Esophagus squamous epithelium (tissue), 4 donors: ENCODE results near the gene SIMC1.
A peak's percentile ranks its signal among the peaks of the same experiment; 100 is the strongest.
"Not testable (repeated sequence)": the region's sequence is repeated elsewhere in the genome, so short reads cannot be mapped to it uniquely, and the experiment has no call there.

Experiments used
- POLR2A ChIP-seq, 4 donors: fragments of 450-650 bp; IDR thresholded peaks; one replicate each; pipeline ENCODE4 v1.6.1; 2017; ENCODE audit warnings: antibody characterized with exemption in 4 of 4, mild to moderate bottlenecking in 4 of 4, moderate library complexity in 3 of 4
- TF ChIP-seq, protein P1 (sequence below), 6 experiments: fragments of 450-650 bp in 4 of 6; fragments of 200-600 bp in 2 of 6; sonication (generic) in 2 of 6; IDR thresholded peaks; one replicate each; pipeline ENCODE4 v1.5.1; 2016 to 2019; ENCODE audit warnings: antibody characterized with exemption in 6 of 6, mild to moderate bottlenecking in 4 of 6, moderate library complexity in 4 of 6

- TF ChIP-seq, protein P1, sequence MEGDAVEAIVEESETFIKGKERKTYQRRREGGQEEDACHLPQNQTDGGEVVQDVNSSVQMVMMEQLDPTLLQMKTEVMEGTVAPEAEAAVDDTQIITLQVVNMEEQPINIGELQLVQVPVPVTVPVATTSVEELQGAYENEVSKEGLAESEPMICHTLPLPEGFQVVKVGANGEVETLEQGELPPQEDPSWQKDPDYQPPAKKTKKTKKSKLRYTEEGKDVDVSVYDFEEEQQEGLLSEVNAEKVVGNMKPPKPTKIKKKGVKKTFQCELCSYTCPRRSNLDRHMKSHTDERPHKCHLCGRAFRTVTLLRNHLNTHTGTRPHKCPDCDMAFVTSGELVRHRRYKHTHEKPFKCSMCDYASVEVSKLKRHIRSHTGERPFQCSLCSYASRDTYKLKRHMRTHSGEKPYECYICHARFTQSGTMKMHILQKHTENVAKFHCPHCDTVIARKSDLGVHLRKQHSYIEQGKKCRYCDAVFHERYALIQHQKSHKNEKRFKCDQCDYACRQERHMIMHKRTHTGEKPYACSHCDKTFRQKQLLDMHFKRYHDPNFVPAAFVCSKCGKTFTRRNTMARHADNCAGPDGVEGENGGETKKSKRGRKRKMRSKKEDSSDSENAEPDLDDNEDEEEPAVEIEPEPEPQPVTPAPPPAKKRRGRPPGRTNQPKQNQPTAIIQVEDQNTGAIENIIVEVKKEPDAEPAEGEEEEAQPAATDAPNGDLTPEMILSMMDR (IDR thresholded peaks at IDR 0.05): peak in 4 of 6 experiments; percentile 25 to 37 (median 30)
- not testable (repeated sequence) for TF ChIP-seq POLR2A (IDR thresholded peaks at IDR 0.05)
Observed at GRCh38 chr5:176235155-176235554, 3.1 kb upstream of the SIMC1 start.
